Measurements from ENCODE around the gene ITPKC.
"Not testable (repeated sequence)": the region's sequence is repeated elsewhere in the genome, so short reads cannot be mapped to it uniquely, and the experiment has no call there.

ITPKC gene

DNA sequence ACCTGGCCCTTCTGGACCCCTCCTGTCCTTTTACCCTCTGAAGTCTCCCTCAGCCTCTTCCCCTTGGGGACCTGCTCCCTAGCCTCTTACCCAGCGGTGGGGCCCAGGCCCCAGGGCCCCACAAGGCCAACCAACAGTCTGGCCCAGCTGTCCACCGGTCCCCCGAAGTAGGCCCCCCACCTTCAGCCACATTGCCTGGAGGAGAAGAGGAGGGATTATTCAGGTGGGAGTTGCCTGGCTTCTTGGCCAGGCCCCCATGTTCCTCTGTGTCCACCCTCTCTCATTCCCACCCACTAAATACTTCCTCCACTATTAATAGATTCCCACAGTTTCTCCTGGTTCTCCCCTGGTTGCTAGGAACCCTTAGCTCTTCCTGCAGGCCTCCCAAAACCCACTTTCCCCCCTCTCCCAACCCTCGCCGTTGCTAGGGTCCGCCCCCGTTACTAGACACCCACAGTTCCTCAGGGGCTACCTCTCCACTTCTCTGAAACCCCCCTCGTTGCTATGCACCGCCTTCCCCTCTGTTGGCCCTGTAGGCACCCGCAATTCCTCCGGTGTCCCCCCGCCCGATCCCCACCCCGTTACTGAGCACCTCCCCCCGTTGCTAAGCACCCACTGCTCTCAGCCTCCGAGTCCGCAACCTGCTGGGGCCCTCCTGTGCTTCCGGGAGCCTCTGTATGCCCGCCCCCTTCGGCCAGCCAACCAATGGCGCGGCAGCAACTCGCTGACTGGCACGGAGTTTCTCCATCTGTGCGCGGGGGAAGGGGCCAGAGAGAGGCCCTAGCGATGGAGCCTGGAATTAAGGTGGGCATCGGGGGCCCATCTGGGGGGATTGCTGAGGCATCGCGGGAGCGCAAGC lies 2.2 kb upstream of the ITPKC start:
- in situ Hi-C loops (cut with MboI; ENCODE audit: low sequenced_read_pairs) = no loop called here

- in situ Hi-C loops (cut with MboI; ENCODE audit: low sequenced_read_pairs) = no loop called here
These were observed 856 bp upstream of the ITPKC start for GRCh38 chr19:40716031-40716481.

- in situ Hi-C loops (cut with MboI; ENCODE audit: low sequenced_read_pairs) = no loop called here
These were observed 490 bp downstream of the ITPKC start for GRCh38 chr19:40717325-40717879.

- in situ Hi-C loops (cut with MboI; ENCODE audit: low sequenced_read_pairs) = no loop called here
These were observed 1.2 kb downstream of the ITPKC start for GRCh38 chr19:40717880-40718773.

DNA sequence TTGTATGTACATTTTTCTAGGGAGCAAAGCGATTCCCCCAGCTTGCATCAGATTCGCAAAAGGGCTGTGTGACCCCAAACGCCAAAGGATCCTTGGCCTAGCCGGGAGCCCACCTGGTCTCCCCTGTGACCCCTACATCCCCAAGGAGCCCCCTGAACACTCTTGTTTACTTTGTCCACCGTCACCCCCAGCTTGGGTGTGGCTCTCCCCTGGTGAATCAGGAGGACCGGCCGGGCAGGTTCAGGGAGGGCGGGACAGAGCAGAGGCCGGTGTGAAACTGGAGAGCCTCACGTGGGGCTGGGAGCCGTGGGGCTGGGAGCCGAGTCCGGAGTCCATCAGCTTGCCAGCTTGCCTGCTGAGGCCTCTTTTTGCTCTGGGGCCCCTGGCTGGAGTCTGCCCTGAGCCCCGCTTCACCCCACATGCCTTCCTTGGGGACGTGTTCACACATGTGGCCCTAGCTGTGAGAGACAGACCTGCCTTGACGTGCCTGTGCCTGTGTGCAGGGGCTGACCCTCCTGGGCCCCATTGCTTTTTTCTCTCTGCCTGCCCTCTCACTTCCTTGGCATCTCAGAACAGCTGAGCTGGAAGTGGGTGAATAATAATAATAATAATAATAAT lies 2.0 kb downstream of the ITPKC start:
- in situ Hi-C loops (cut with MboI; ENCODE audit: low sequenced_read_pairs) = no loop called here

GRCh38 chr19:40719414-40719894 lies 2.5 kb downstream of the ITPKC start:
- in situ Hi-C loops (cut with MboI; ENCODE audit: low sequenced_read_pairs) = no loop called here

GRCh38 chr19:40721140-40721486 lies 4.2 kb downstream of the ITPKC start:
- in situ Hi-C loops (cut with MboI; ENCODE audit: low sequenced_read_pairs) = no loop called here

DNA sequence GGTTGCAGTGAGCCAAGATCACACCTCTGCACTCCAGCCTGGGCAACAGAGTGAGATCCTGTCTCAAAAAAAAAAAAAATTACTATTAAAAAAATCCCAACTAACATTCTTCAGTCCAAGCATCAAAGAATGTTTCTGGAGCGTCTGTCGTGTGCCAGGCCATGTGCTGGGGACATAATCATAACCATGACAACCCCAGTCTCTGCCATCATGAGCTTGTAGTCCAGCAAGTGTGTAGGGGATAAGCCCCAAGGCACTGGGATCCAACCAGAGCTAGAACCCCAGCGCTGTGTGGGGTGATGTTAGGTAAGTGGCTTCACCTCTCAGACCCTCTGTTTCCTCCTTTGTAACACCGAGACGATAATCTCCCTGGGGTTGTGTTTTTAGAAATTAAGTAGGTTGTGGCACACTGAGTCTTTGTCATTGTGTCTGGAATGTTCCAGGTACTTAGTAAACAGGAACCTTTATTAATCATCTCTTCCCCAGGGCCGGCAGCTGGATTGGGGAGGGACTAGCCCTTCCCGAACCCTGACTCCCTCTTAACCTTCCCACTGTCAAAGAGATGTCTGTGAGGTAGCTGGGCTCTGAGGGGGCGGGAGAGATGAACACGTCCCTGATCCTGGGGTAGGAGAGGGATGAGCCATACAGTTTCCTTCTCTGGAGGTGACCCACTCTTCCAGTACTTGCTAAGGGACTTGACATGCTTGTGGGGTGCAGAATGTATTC lies 5.2 kb downstream of the ITPKC start:
- in situ Hi-C loops (cut with MboI; ENCODE audit: low sequenced_read_pairs) = no loop called here

DNA sequence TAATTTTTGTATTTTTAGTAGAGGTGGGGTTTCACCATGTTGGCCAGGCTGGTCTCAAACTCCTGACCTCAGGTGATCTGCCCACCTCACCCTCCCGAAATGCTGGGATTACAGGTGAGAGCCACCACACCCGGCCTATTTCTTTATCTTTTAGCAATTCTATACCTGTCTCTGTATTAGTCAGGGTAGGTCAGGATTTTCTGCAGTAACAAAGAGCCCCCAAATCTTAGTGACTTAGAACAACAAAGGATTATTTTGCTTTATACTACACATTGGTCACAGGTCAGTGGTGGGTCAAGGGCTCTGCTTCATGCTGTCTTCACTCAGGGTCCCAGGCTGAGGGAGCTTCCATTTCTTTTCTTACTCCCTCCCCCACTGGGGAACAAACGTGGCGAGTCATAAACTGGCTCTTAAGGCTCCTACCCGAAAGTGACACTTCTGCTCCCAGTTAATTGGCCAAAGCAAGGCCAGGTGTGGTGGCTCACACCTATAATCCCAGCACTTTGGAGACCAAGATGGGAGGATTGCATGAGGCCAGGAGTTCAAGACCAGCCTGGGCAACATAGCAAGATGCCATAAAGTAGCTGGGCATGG lies 6.8 kb downstream of the ITPKC start:
- in situ Hi-C loops (cut with MboI; ENCODE audit: low sequenced_read_pairs) = no loop called here

GRCh38 chr19:40724315-40724714 lies 7.4 kb downstream of the ITPKC start:
- in situ Hi-C loops (cut with MboI; ENCODE audit: low sequenced_read_pairs) = no loop called here

DNA sequence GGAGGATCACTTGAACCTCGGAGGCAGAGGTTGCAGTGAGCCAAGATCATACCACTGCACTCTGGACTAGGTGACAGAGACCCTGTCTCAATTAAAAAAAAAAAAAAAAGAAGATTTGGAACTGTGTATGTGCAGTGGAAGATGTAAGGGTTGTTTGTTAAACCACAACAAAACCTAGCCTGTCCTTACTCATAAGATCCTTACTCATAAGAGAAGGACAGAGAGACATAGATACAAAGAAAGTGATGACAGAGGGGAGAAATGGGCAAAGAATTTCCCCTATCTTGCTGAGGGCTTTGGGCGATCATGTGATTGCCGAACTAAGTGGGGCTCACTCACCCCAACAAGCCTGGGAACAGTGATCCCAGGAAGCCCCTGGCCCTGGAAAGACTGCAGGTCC lies 7.9 kb downstream of the ITPKC start:
- in situ Hi-C loops (cut with MboI; ENCODE audit: low sequenced_read_pairs) = no loop called here

DNA sequence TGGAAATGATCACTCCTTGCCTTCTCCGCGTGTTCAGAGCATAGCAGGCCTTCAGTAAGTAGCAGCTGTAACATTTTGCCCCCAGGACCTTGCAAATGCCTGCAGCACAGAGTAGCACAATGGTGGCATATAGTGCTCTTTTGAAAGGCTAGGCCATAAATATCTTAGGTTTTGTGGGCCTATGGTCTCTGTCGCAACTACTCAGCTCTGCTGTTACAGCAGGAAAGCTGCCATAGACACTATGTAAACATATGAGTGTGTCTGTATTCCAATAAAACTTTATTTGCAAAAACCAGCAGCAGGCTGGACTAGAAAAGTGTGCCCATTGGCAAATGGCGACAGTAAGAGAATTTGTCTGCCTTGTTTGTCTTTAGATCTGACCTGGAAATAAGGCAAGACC lies 9.4 kb downstream of the ITPKC start:
- in situ Hi-C loops (cut with MboI; ENCODE audit: low sequenced_read_pairs) = no loop called here

DNA sequence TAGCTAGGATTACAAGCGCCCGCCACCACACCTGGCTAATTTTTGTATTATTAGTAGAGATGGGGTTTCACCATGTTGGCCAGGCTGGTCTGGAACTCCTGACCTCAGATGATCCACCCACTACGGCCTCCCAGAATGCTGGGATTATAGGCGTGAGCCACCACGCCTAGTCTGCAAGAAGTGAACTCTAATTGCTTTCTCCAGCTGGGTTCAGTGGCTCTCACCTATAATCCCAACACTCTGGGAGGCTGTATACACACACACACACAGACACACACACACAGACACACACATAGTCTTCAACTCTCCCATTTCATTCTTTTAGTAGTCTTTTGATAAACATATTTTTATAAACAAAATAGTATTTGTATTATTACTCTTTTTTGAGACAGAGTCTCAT lies 13.2 kb downstream of the ITPKC start:
- in situ Hi-C loops (cut with MboI; ENCODE audit: low sequenced_read_pairs) = not testable (repeated sequence)

- in situ Hi-C loops (cut with MboI; ENCODE audit: low sequenced_read_pairs) = not testable (repeated sequence)
These were observed 15.4 kb downstream of the ITPKC start for GRCh38 chr19:40732304-40732703.

DNA sequence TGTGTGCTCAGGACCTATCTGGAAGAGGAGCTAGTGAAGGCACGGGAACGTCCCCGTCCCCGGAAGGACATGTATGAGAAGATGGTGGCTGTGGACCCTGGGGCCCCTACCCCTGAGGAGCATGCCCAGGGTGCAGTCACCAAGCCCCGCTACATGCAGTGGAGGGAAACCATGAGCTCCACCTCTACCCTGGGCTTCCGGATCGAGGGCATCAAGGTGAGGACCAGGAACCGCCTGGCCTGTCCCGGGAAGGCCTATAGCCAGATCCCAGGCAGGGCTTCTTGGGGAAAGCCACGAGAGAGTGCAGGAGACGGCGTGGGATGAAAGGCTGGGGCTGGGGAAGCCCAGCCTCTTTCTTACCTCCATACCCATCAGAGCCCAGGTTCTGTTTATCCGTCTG lies 16.2 kb downstream of the ITPKC start:
- in situ Hi-C loops (cut with MboI; ENCODE audit: low sequenced_read_pairs) = no loop called here

- in situ Hi-C loops (cut with MboI; ENCODE audit: low sequenced_read_pairs) = no loop called here
These were observed 18.3 kb downstream of the ITPKC start for GRCh38 chr19:40735013-40735771.

- in situ Hi-C loops (cut with MboI; ENCODE audit: low sequenced_read_pairs) = no loop called here
These were observed 19.7 kb downstream of the ITPKC start for GRCh38 chr19:40736661-40737060.

- in situ Hi-C loops (cut with MboI; ENCODE audit: low sequenced_read_pairs) = no loop called here
These were observed 20.3 kb downstream of the ITPKC start for GRCh38 chr19:40737102-40737644.
